T47D (cell line): ENCODE results near the gene SLC2A8.

Experiments
- DNase-seq, 2 experiments: peaks; one replicate each; pipeline versions ENCODE4 v3.0.0 to v3.0.0-alpha.2; 2011 to 2012; ENCODE audit warnings: low read depth in 1 of 2, low spot score in 1 of 2
- JUND ChIP-seq: IDR thresholded peaks from 2 replicates; pipeline ENCODE4 v1.6.1; 2012; ENCODE audit warnings: low read depth
- in situ Hi-C: cut with HindIII; loops from 2 replicates; pipeline ENCODE4 v1.10.0; 2016; ENCODE audit warnings: low sequenced_read_pairs, low pct_unique_long_range_greater_than_20kb

Gene SLC2A8

GRCh38 chr9:127398715-127399400 is 1.9 kb downstream of the SLC2A8 start:
- TF ChIP-seq JUND = no peak
- DNase-seq = no peak
- in situ Hi-C loops = no loop called here

- DNase-seq = no peak
- no peak for TF ChIP-seq JUND
- in situ Hi-C loops = no loop called here
These were observed 2.8 kb downstream of the SLC2A8 start for GRCh38 chr9:127399736-127400269.

DNA sequence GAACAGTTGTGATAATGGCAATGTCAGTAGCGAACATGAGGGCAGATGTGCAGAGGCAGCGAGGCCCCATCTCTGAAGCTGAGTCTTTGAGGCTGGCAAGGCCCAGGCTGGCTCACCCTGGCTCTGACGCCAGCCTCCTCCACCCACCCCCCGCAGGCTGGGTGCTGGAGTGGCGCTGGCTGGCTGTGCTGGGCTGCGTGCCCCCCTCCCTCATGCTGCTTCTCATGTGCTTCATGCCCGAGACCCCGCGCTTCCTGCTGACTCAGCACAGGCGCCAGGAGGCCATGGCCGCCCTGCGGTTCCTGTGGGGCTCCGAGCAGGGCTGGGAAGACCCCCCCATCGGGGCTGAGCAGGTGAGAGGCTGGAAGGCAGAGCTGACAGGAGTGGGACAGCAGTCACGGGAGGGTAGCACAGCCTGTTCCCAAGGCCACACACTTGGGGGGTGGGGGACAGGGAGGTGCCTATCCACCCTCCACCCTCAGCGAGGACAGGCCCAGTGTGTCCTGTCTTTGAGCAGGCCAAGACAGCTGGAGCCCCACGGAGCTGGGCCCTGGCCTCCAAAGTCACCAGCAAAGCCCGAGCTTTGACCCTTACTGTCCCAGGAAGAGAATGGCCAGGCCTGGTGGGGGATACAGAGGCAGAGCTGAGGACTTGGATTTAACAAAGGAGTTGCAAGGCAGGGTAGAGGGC is 5.6 kb downstream of the SLC2A8 start:
- TF ChIP-seq JUND = no peak

GRCh38 chr9:127403507-127404192 is 6.7 kb downstream of the SLC2A8 start:
- in situ Hi-C loops = no loop called here
- no peak for DNase-seq
- TF ChIP-seq JUND = no peak

More for the DNA sequence above, 5.6 kb downstream of the SLC2A8 start:
- in situ Hi-C loops = no loop called here
- no peak for DNase-seq

DNA sequence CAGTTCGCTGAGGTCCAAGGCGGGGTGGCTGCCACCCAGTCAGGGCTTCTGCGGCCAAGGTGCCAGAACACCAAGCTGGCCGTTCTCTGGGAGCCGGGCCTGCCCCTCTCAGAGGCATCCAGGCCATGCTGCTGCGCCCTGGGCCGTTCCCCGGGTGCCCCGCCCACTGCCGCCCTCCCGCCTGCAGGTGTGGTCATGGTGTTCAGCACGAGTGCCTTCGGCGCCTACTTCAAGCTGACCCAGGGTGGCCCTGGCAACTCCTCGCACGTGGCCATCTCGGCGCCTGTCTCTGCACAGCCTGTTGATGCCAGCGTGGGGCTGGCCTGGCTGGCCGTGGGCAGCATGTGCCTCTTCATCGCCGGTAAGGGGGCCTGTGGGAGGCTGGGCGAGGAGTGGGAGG is 7.7 kb downstream of the SLC2A8 start:
- DNase-seq = no peak
- in situ Hi-C loops = no loop called here
- no peak for TF ChIP-seq JUND

DNA sequence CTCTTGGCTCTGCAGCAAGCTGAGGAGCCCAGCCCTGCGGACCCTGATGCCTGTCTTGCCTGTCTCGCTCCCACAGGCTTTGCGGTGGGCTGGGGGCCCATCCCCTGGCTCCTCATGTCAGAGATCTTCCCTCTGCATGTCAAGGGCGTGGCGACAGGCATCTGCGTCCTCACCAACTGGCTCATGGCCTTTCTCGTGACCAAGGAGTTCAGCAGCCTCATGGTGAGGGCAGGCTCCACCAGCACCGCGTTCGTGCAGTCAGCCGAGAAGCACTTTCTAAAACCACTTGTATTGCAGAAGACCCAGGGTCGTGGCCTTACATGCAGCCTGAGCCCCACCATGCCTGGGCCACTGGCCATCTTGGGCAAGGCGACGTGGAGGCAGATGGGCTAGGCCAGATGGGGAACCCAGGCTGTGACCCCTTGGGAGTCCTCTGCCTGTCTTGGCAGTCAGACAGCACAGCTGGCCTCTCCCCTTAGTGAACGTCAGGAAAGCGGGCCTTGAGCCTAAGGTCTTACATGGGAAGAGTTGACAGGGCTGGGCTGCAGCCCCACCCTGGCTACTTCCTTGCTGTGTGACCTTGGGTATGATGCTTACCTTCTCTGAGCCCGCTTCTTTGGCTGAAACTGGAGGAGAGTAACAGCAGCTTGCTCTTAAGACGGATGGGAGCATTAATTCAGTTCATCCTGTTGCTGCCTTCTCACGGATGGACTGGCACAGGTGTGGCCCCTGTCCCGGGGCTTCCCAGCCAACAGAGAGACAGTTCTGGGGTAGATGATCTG is 8.6 kb downstream of the SLC2A8 start:
- no peak for DNase-seq
- in situ Hi-C loops = no loop called here
- no peak for TF ChIP-seq JUND

DNA sequence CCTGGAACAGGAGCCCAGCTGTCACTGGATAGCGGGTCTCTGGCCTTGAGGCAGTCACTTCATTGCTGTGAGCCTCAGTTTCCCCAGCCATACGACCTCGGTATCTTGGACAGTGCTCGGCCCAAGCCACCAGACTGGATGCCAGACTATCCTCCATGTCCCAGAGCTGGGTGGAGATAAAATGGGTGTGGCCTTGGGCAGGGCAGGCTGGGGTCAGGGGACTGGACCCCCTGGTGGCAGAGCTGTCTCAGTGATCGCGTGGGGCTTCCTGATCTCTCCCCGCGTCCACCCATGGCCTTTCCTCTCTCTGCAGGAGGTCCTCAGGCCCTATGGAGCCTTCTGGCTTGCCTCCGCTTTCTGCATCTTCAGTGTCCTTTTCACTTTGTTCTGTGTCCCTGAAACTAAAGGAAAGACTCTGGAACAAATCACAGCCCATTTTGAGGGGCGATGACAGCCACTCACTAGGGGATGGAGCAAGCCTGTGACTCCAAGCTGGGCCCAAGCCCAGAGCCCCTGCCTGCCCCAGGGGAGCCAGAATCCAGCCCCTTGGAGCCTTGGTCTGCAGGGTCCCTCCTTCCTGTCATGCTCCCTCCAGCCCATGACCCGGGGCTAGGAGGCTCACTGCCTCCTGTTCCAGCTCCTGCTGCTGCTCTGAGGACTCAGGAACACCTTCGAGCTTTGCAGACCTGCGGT is 10.0 kb downstream of the SLC2A8 start:
- in situ Hi-C loops = no loop called here
- DNase-seq = no peak
- TF ChIP-seq JUND = no peak

GRCh38 chr9:127407492-127407843 is 10.5 kb downstream of the SLC2A8 start:
- in situ Hi-C loops = no loop called here
- DNase-seq = peak in 1 of 2 experiments; percentile 47
- no peak for TF ChIP-seq JUND

DNA sequence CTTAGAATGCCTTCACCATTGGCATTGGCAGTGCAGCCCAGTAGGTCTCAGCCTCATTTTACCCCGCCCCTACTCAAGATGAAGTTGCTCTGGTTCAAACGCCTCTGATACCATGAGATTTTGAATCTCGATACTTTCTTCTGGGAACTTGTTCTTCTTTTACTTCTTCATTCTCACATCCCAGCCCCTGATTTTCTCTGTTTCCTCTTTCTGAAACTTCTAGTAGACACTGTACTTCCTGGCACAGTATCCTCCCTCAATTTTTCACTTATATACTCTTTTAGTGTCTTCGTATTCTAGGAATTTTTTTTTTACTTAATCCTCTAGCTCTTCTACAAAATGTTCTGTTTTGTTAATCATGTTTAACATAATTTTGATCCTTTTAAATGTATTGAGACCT is 14.2 kb downstream of the SLC2A8 start:
- in situ Hi-C loops = no loop called here

DNA sequence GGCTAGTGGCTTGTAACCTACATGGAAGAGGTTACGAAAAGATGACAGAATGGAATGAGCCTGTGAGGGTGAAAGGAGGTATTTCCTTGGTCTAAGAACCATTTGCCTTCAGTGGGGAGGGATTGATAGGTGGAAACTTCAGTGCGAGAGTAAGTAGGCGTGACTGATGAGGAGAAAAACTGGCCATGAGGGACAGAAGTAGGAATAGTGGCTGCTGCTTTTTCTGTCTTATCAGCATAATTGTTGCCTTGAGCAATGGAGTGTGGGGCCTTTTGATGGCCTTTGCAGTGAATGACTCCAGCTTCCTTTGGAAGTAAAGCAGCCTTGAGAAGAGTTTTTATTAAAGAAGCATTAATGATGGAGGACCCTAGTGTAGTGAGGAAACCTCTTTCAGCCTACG is 18.2 kb downstream of the SLC2A8 start:
- in situ Hi-C loops = no loop called here
- no peak for TF ChIP-seq JUND
- no peak for DNase-seq

More for the DNA sequence above, 14.2 kb downstream of the SLC2A8 start:
- no peak for DNase-seq
- no peak for TF ChIP-seq JUND

DNA sequence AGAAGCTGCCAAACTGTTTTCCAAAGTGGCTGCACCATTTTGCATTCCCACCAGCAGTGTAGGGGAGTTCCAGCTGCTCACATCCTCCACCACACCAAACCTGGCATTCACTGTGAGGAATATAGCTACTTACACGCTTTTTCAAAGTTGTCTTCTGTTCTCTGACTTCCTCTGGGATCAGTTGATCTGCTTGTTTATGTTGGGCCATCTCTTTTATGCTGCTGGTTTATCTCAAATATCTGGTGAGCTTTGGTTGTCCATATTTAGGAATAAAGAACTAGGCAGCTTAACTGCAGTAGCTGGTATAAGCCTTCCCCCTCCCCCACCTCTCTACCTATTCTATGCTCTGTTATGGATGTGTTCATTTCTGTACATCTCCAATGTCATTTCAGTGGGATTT is 18.7 kb downstream of the SLC2A8 start:
- in situ Hi-C loops = no loop called here
- no peak for DNase-seq
- TF ChIP-seq JUND = no peak
